Measurements from ENCODE around the gene PHF21B.
A peak's percentile ranks its signal among the peaks of the same experiment; 100 is the strongest.

Gene PHF21B

GRCh38 chr22:44913198-44913983, 96.4 kb downstream of the PHF21B start:
- H2AK5ac ChIP-seq (ENCODE audit: low read depth, low read length) = no peak overlapping the region
- no peak overlapping the region for H2BK12ac ChIP-seq (ENCODE audit: low read length)
- peaks cover 14% of the 10 kb centered on the region for H3K79me1 ChIP-seq (ENCODE audit: low read depth, low read length)
- no CpG with 5 or more reads among the region's 24 CpGs for WGBS, 2 donors (ENCODE audit: extremely low coverage in 2 of 2, insufficient read length in 2 of 2, insufficient replicate concordance in 1 of 2)
- H3K23ac ChIP-seq (ENCODE audit: low read depth, low read length, poor library complexity) = peak overlapping the region; percentile 8
- H2BK120ac ChIP-seq (ENCODE audit: low read depth, low read length) = no peak overlapping the region
- DNase-seq (ENCODE audit: low spot score) = no peak
- H4K91ac ChIP-seq (ENCODE audit: low read depth, low read length, poor library complexity) = no peak overlapping the region
- peaks cover 65 to 100% of the 10 kb centered on the region in 2 donors for H3K36me3 ChIP-seq (replicated peaks in 1 of 2; ENCODE audit: control insufficient read depth in 2 of 2, insufficient read depth in 2 of 2, low read length in 2 of 2)
- H3K4me3 ChIP-seq (ENCODE audit: low read length in 2 of 2) = no peak overlapping the region
- H3K27me3 ChIP-seq (ENCODE audit: control insufficient read depth in 3 of 3, insufficient read depth in 3 of 3, low read depth in 1 of 3, low read length in 3 of 3) = no peaks in the 10 kb centered on the region
- H3K9me3 ChIP-seq (replicated peaks in 1 of 2; ENCODE audit: control insufficient read depth in 2 of 2, insufficient read depth in 1 of 2, low read depth in 1 of 2, low read length in 2 of 2) = peaks cover 17 to 25% of the 10 kb centered on the region in 2 donors
- H4K8ac ChIP-seq (ENCODE audit: low read depth, low read length) = no peak overlapping the region
- H3K4me1 ChIP-seq (ENCODE audit: control insufficient read depth in 2 of 2, insufficient read depth in 1 of 2, low read depth in 1 of 2, low read length in 2 of 2) = no peaks in the 10 kb centered on the region
- no peak overlapping the region for H3K9ac ChIP-seq (ENCODE audit: low read depth, low read length, poor library complexity)
- H3K27ac ChIP-seq (replicated peaks; ENCODE audit: low read length) = no peak overlapping the region
- H3K14ac ChIP-seq (ENCODE audit: low read length) = no peak overlapping the region
- no peak overlapping the region for H3K18ac ChIP-seq (ENCODE audit: low read length)
- no peak overlapping the region for H2BK5ac ChIP-seq (ENCODE audit: low read length)
- H3K4ac ChIP-seq (ENCODE audit: low read length) = no peak overlapping the region
- H3K4me2 ChIP-seq (ENCODE audit: insufficient read depth, low read length, poor library complexity, severe bottlenecking) = no peak overlapping the region
- no peak overlapping the region for H2BK15ac ChIP-seq (ENCODE audit: low read length)
- no peak overlapping the region for H2AFZ ChIP-seq (ENCODE audit: low read length)

- Histone ChIP-seq H3K79me1 (ENCODE audit: low read depth, low read length) (peaks cover under 1% of the 10 kb centered on the region), H3K9me3 (replicated peaks in 1 of 2; ENCODE audit: control insufficient read depth in 2 of 2, insufficient read depth in 1 of 2, low read depth in 1 of 2, low read length in 2 of 2) (peaks cover 15 to 27% of the 10 kb centered on the region in 2 donors), H3K27me3 (ENCODE audit: control insufficient read depth in 3 of 3, insufficient read depth in 3 of 3, low read depth in 1 of 3, low read length in 3 of 3) (no peaks in the 10 kb centered on the region), H2AFZ (ENCODE audit: low read length) (no peak overlapping the region), H2BK15ac (ENCODE audit: low read length) (no peak overlapping the region), H3K4ac (ENCODE audit: low read length) (no peak overlapping the region), H2BK12ac (ENCODE audit: low read length) (no peak overlapping the region), H3K14ac (ENCODE audit: low read length) (no peak overlapping the region), H3K23ac (ENCODE audit: low read depth, low read length, poor library complexity) (no peak overlapping the region), H3K27ac (replicated peaks; ENCODE audit: low read length) (no peak overlapping the region), H3K18ac (ENCODE audit: low read length) (no peak overlapping the region), H3K36me3 (replicated peaks in 1 of 2; ENCODE audit: control insufficient read depth in 2 of 2, insufficient read depth in 2 of 2, low read length in 2 of 2) (peaks cover 64 to 96% of the 10 kb centered on the region in 2 donors), H3K4me3 (ENCODE audit: low read length in 2 of 2) (no peak overlapping the region), H3K4me2 (ENCODE audit: insufficient read depth, low read length, poor library complexity, severe bottlenecking) (no peak overlapping the region), H4K91ac (ENCODE audit: low read depth, low read length, poor library complexity) (no peak overlapping the region), H2BK5ac (ENCODE audit: low read length) (no peak overlapping the region), H3K9ac (ENCODE audit: low read depth, low read length, poor library complexity) (no peak overlapping the region), H4K8ac (ENCODE audit: low read depth, low read length) (no peak overlapping the region), H3K4me1 (ENCODE audit: control insufficient read depth in 2 of 2, insufficient read depth in 1 of 2, low read depth in 1 of 2, low read length in 2 of 2) (no peaks in the 10 kb centered on the region), H2BK120ac (ENCODE audit: low read depth, low read length) (no peak overlapping the region), H2AK5ac (ENCODE audit: low read depth, low read length) (no peak overlapping the region)
- WGBS, 2 donors (ENCODE audit: extremely low coverage in 2 of 2, insufficient read length in 2 of 2, insufficient replicate concordance in 1 of 2) = no CpG with 5 or more reads among the region's 6 CpGs
- DNase-seq (ENCODE audit: low spot score) = no peak
These were observed 100.6 kb downstream of the PHF21B start for GRCh38 chr22:44909241-44909640.

GRCh38 chr22:44907765-44908737, 101.8 kb downstream of the PHF21B start:
- no CpG with 5 or more reads among the region's 21 CpGs for WGBS, 2 donors (ENCODE audit: extremely low coverage in 2 of 2, insufficient read length in 2 of 2, insufficient replicate concordance in 1 of 2)
- no peak overlapping the region for H4K91ac ChIP-seq (ENCODE audit: low read depth, low read length, poor library complexity)
- H3K4me2 ChIP-seq (ENCODE audit: insufficient read depth, low read length, poor library complexity, severe bottlenecking) = no peak overlapping the region
- H2AK5ac ChIP-seq (ENCODE audit: low read depth, low read length) = no peak overlapping the region
- H4K8ac ChIP-seq (ENCODE audit: low read depth, low read length) = no peak overlapping the region
- H3K27me3 ChIP-seq (ENCODE audit: control insufficient read depth in 3 of 3, insufficient read depth in 3 of 3, low read depth in 1 of 3, low read length in 3 of 3) = no peaks in the 10 kb centered on the region
- no peak overlapping the region for H2BK12ac ChIP-seq (ENCODE audit: low read length)
- H3K27ac ChIP-seq (replicated peaks; ENCODE audit: low read length) = no peak overlapping the region
- H3K23ac ChIP-seq (ENCODE audit: low read depth, low read length, poor library complexity) = no peak overlapping the region
- no peak overlapping the region for H3K18ac ChIP-seq (ENCODE audit: low read length)
- peaks cover 54 to 93% of the 10 kb centered on the region in 2 donors for H3K36me3 ChIP-seq (replicated peaks in 1 of 2; ENCODE audit: control insufficient read depth in 2 of 2, insufficient read depth in 2 of 2, low read length in 2 of 2)
- H3K4me1 ChIP-seq (ENCODE audit: control insufficient read depth in 2 of 2, insufficient read depth in 1 of 2, low read depth in 1 of 2, low read length in 2 of 2) = no peaks in the 10 kb centered on the region
- no peak overlapping the region for H2AFZ ChIP-seq (ENCODE audit: low read length)
- peaks cover 8 to 22% of the 10 kb centered on the region in 2 donors for H3K9me3 ChIP-seq (replicated peaks in 1 of 2; ENCODE audit: control insufficient read depth in 2 of 2, insufficient read depth in 1 of 2, low read depth in 1 of 2, low read length in 2 of 2)
- H2BK15ac ChIP-seq (ENCODE audit: low read length) = no peak overlapping the region
- no peak overlapping the region for H3K4me3 ChIP-seq (ENCODE audit: low read length in 2 of 2)
- DNase-seq (ENCODE audit: low spot score) = no peak
- H2BK5ac ChIP-seq (ENCODE audit: low read length) = no peak overlapping the region
- H3K9ac ChIP-seq (ENCODE audit: low read depth, low read length, poor library complexity) = no peak overlapping the region
- H3K14ac ChIP-seq (ENCODE audit: low read length) = no peak overlapping the region
- H3K4ac ChIP-seq (ENCODE audit: low read length) = no peak overlapping the region
- H2BK120ac ChIP-seq (ENCODE audit: low read depth, low read length) = no peak overlapping the region
- H3K79me1 ChIP-seq (ENCODE audit: low read depth, low read length) = no peaks in the 10 kb centered on the region
